Measurements from ENCODE around the gene LGALS7. TPM values are rescaled to one million over a fixed set of nuclear protein-coding genes. Genes with fewer than 3 reads are reported as not detected.
"Not testable (repeated sequence)": the region's sequence is repeated elsewhere in the genome, so short reads cannot be mapped to it uniquely, and the experiment has no call there.

Gene LGALS7
- total RNA-seq, 1 experiment from 2014 or later, result not detected

- H3K4me3 ChIP-seq (ENCODE audit: low read depth in 2 of 2, low read length in 2 of 2), result no peak overlapping the region
- H3K27ac ChIP-seq (ENCODE audit: low read length), result no peak overlapping the region
- CTCF ChIA-PET, result interaction anchor here (0.6 to 1.8 kb wide), 2 partner anchors 10 to 71 kb away, joined by 3 to 7 read pairs; no protein-coding TSS in a partner anchor
- intact Hi-C loops (cut with micrococcal nuclease; ENCODE audit: unreplicated experiment), result no loop called here
- H3K36me3 ChIP-seq (ENCODE audit: control insufficient read depth, insufficient read depth, low read length), result no peaks in the 10 kb centered on the region
- DNase-seq (ENCODE audit: low read depth, low spot score) (no peak), ATAC-seq (no peak)
- in situ Hi-C loops (cut with HindIII; ENCODE audit: low pct_unique_long_range_greater_than_20kb, low sequenced_read_pairs), result no loop called here
- no peaks in the 10 kb centered on the region for H3K27me3 ChIP-seq (ENCODE audit: control insufficient read depth, insufficient read depth, low read length)
- TF ChIP-seq CTCF (IDR thresholded peaks at IDR 0.05) (no peak), TCF7L2 (IDR thresholded peaks at IDR 0.05; ENCODE audit: low read depth, low read length) (no peak), REST (IDR thresholded peaks at IDR 0.05; ENCODE audit: insufficient read depth in 1 of 2, low read depth in 2 of 2, low read length in 1 of 2) (no peak), POLR2AphosphoS5 (IDR thresholded peaks at IDR 0.05; ENCODE audit: low read depth, low read length) (no peak), SIN3A (IDR thresholded peaks at IDR 0.05; ENCODE audit: borderline replicate concordance, insufficient read depth, low read depth, low read length) (no peak)
- BruUV-seq (replicated peaks), result no TSS peak
- no peaks in the 10 kb centered on the region for H3K4me1 ChIP-seq (ENCODE audit: control insufficient read depth, insufficient read depth, low read length)
- H3K9me3 ChIP-seq (ENCODE audit: control insufficient read depth, insufficient read depth, low read depth, low read length), result no peaks in the 10 kb centered on the region
- POLR2A ChIA-PET, result interaction anchor here (0.5 to 0.6 kb wide), 3 partner anchors 13 to 649 kb away, joined by 3 to 10 read pairs (median 3); no protein-coding TSS in a partner anchor
Observed at GRCh38 chr19:38759590-38760003, 13.7 kb downstream of the LGALS7 start.

- intact Hi-C loops (cut with micrococcal nuclease; ENCODE audit: unreplicated experiment); DNase-seq (ENCODE audit: low read depth, low spot score); H3K27ac ChIP-seq (ENCODE audit: low read length); in situ Hi-C loops (cut with HindIII; ENCODE audit: low pct_unique_long_range_greater_than_20kb, low sequenced_read_pairs); H3K4me1 ChIP-seq (ENCODE audit: control insufficient read depth, insufficient read depth, low read length); H3K4me3 ChIP-seq (ENCODE audit: low read depth in 2 of 2, low read length in 2 of 2); POLR2A ChIA-PET; H3K36me3 ChIP-seq (ENCODE audit: control insufficient read depth, insufficient read depth, low read length); ATAC-seq; BruUV-seq (replicated peaks); CTCF ChIA-PET; H3K9me3 ChIP-seq (ENCODE audit: control insufficient read depth, insufficient read depth, low read depth, low read length); H3K27me3 ChIP-seq (ENCODE audit: control insufficient read depth, insufficient read depth, low read length): not testable (repeated sequence)
Observed at GRCh38 chr19:38754196-38754595, 19.1 kb downstream of the LGALS7 start.

GRCh38 chr19:38753783-38754182 is 19.5 kb downstream of the LGALS7 start:
- H3K4me3 ChIP-seq (ENCODE audit: low read depth in 2 of 2, low read length in 2 of 2); H3K27me3 ChIP-seq (ENCODE audit: control insufficient read depth, insufficient read depth, low read length); H3K9me3 ChIP-seq (ENCODE audit: control insufficient read depth, insufficient read depth, low read depth, low read length); in situ Hi-C loops (cut with HindIII; ENCODE audit: low pct_unique_long_range_greater_than_20kb, low sequenced_read_pairs); H3K27ac ChIP-seq (ENCODE audit: low read length); H3K4me1 ChIP-seq (ENCODE audit: control insufficient read depth, insufficient read depth, low read length); CTCF ChIA-PET; ATAC-seq; POLR2A ChIA-PET; intact Hi-C loops (cut with micrococcal nuclease; ENCODE audit: unreplicated experiment); BruUV-seq (replicated peaks); H3K36me3 ChIP-seq (ENCODE audit: control insufficient read depth, insufficient read depth, low read length); DNase-seq (ENCODE audit: low read depth, low spot score): not testable (repeated sequence)
